Endodermal cell (in vitro differentiated cells): Measurements from ENCODE around the gene TARS1. TPM values are rescaled to one million over a fixed set of nuclear protein-coding genes. Genes with fewer than 3 reads are reported as not detected.

Source experiments
- DNase-seq: peaks from one replicate; pipeline ENCODE4 v3.0.0-alpha.2; 2017
- H3K27ac ChIP-seq: 2 replicates; pipeline ENCODE4 v1.5.1; 2013; ENCODE audit warnings: mild to moderate bottlenecking, low read depth, low read length, moderate library complexity
- H3K27me3 ChIP-seq: 2 replicates; pipeline ENCODE4 v1.6.1; 2013; ENCODE audit warnings: mild to moderate bottlenecking, low read length, moderate library complexity; ENCODE audit not compliant: insufficient read depth, control insufficient read depth, poor library complexity, severe bottlenecking
- H3K36me3 ChIP-seq: 2 replicates; pipeline ENCODE4 v1.7.0; 2013; ENCODE audit warnings: mild to moderate bottlenecking, low read length, moderate library complexity; ENCODE audit not compliant: control insufficient read depth, insufficient read depth
- H3K4me1 ChIP-seq: one replicate; pipeline ENCODE4 v1.7.0; 2013; ENCODE audit warnings: low read length; ENCODE audit not compliant: control insufficient read depth, insufficient read depth
- H3K4me3 ChIP-seq: 2 replicates; pipeline ENCODE4 v1.5.1; 2013; ENCODE audit warnings: mild to moderate bottlenecking, low read length, moderate library complexity
- H3K9ac ChIP-seq: 2 replicates; pipeline ENCODE4 v1.6.1; 2013; ENCODE audit warnings: mild to moderate bottlenecking, low read length, moderate library complexity; ENCODE audit not compliant: poor library complexity, severe bottlenecking; ENCODE audit errors: extremely low read depth
- H3K9me3 ChIP-seq: 2 replicates; pipeline ENCODE4 v1.6.1; 2013; ENCODE audit warnings: mild to moderate bottlenecking, low read length, moderate library complexity; ENCODE audit not compliant: control insufficient read depth
- H3K27ac Mint-ChIP-seq: 2 replicates; pipeline ENCODE4 v1.8.0; 2020; ENCODE audit warnings: mixed read lengths
- H3K27me3 Mint-ChIP-seq: 2 replicates; pipeline ENCODE4 v1.8.0; 2021; ENCODE audit warnings: mild to moderate bottlenecking, mixed read lengths; ENCODE audit not compliant: insufficient read depth
- H3K36me3 Mint-ChIP-seq: 2 replicates; pipeline ENCODE4 v1.8.0; 2020; ENCODE audit warnings: low read depth, mixed read lengths
- H3K4me1 Mint-ChIP-seq: 2 replicates; pipeline ENCODE4 v1.8.0; 2020; ENCODE audit warnings: mixed read lengths
- H3K4me3 Mint-ChIP-seq: 2 replicates; pipeline ENCODE4 v1.8.0; 2020; ENCODE audit warnings: mild to moderate bottlenecking, moderate library complexity, mixed read lengths
- H3K9me3 Mint-ChIP-seq: 2 replicates; pipeline ENCODE4 v1.8.0; 2020; ENCODE audit warnings: mild to moderate bottlenecking, mixed read lengths
- CTCF ChIP-seq: fragments of 200-600 bp; sonication (generic); conservative IDR thresholded peaks from 2 replicates; pipeline ENCODE4 v1.5.0; 2021; ENCODE audit warnings: antibody characterized with exemption, mild to moderate bottlenecking
- WGBS, 2 experiments: methylation state at CpG; one replicate each; pipeline versions ENCODE4 v1.1.5 to v1.1.7; 2013; ENCODE audit warnings: missing lambda C conversion rate in 2 of 2, mixed read lengths in 1 of 2; ENCODE audit not compliant: insufficient coverage in 1 of 2, insufficient read length in 1 of 2; 5-methylcytosine and 5-hydroxymethylcytosine counted together
- total RNA-seq, 2 donors: library from RNA; stranded (reverse); fragmentation: NEBNext Ultra II Directional in 1 of 2; extraction: Animal tissue kit (Norgen Biotek cat#: 25700) in 1 of 2; gene quantifications; 2 replicates in 1 of 2; 3 replicates in 1 of 2; pipeline ENCODE4 v1.2.1, GENCODE V29; 2021

TARS1 gene
- total RNA-seq, 2 donors from 2014 or later: 143 to 179 TPM

DNA sequence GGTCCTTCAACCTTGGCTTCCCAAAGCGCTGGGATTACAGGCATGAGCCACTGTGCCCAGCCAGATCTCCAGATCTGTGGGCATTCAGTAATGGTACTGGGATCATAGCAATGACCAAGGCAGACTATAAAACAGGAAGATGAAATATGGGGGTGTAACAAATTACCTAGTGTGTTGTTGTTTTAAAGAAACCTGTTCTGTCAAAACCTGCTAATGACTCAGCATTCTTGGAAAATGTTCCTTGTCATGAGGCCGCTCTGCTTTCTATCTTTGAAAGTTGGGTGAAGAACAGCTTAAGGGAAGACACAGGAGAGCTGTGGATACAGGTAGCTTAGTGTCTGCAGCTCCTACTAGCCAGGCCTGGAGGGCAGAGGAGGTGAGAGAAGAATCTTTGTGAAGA lies 19.4 kb downstream of the TARS1 start:
- H3K9me3 Mint-ChIP-seq: no peaks in the 10 kb centered on the region
- no peak overlapping the region for H3K4me3 ChIP-seq
- peaks cover 97% of the 10 kb centered on the region for H3K36me3 ChIP-seq
- H3K36me3 Mint-ChIP-seq: peaks cover 91% of the 10 kb centered on the region
- H3K4me1 ChIP-seq: no peaks in the 10 kb centered on the region
- no peaks in the 10 kb centered on the region for H3K9me3 ChIP-seq
- TF ChIP-seq CTCF: no peak
- no peak overlapping the region for H3K9ac ChIP-seq
- H3K27ac Mint-ChIP-seq: peak overlapping the region; percentile 76
- 76 to 92% methylated on average over 2 of the region's 2 CpGs for WGBS, 2 experiments
- no peaks in the 10 kb centered on the region for H3K27me3 Mint-ChIP-seq
- no peak overlapping the region for H3K4me3 Mint-ChIP-seq
- DNase-seq: no peak
- H3K27me3 ChIP-seq: no peaks in the 10 kb centered on the region
- H3K27ac ChIP-seq: no peak overlapping the region
- H3K4me1 Mint-ChIP-seq: no peaks in the 10 kb centered on the region

GRCh38 chr5:33462456-33462855 lies 21.7 kb downstream of the TARS1 start:
- no peak for TF ChIP-seq CTCF
- no peak overlapping the region for H3K27ac ChIP-seq
- no peaks in the 10 kb centered on the region for H3K9me3 ChIP-seq
- WGBS, 2 experiments: 98 to 100% methylated on average over 2 to 3 of the region's 3 CpGs
- H3K27me3 ChIP-seq: no peaks in the 10 kb centered on the region
- Mint-ChIP-seq H3K4me3 (no peak overlapping the region), H3K27me3 (no peaks in the 10 kb centered on the region), H3K36me3 (peaks cover 93% of the 10 kb centered on the region), H3K4me1 (peaks cover 3% of the 10 kb centered on the region), H3K9me3 (no peaks in the 10 kb centered on the region), H3K27ac (no peak overlapping the region)
- H3K9ac ChIP-seq: no peak overlapping the region
- H3K36me3 ChIP-seq: peaks cover 95% of the 10 kb centered on the region
- DNase-seq: no peak
- H3K4me1 ChIP-seq: no peaks in the 10 kb centered on the region
- no peak overlapping the region for H3K4me3 ChIP-seq

- Histone ChIP-seq H3K9me3 (no peaks in the 10 kb centered on the region), H3K27me3 (no peaks in the 10 kb centered on the region), H3K9ac (no peak overlapping the region), H3K4me3 (no peak overlapping the region), H3K27ac (no peak overlapping the region), H3K4me1 (peaks cover 6% of the 10 kb centered on the region), H3K36me3 (peaks cover 95% of the 10 kb centered on the region)
- H3K27me3 Mint-ChIP-seq: no peaks in the 10 kb centered on the region
- WGBS, 2 experiments: 92 to 100% methylated on average over 1 to 3 of the region's 3 CpGs
- no peak overlapping the region for H3K27ac Mint-ChIP-seq
- H3K36me3 Mint-ChIP-seq: peaks cover 94% of the 10 kb centered on the region
- no peak for DNase-seq
- no peak for TF ChIP-seq CTCF
- peaks cover 7% of the 10 kb centered on the region for H3K4me1 Mint-ChIP-seq
- no peak overlapping the region for H3K4me3 Mint-ChIP-seq
- no peaks in the 10 kb centered on the region for H3K9me3 Mint-ChIP-seq
Measured at GRCh38 chr5:33465120-33465519, 24.4 kb downstream of the TARS1 start.
